Panc1 (cell line): ENCODE results near the gene DCBLD2.

Experiments used
- CTCF ChIP-seq: fragments of 450-650 bp; IDR thresholded peaks from 2 replicates; pipeline ENCODE4 v1.5.1; 2017; ENCODE audit warnings: mild to moderate bottlenecking
- POLR2AphosphoS5 ChIP-seq: IDR thresholded peaks from 2 replicates; pipeline ENCODE4 v1.6.1; 2012; ENCODE audit warnings: mild to moderate bottlenecking, low read depth, low read length, moderate library complexity

GRCh38 chr3:98920166-98920565 lies 18.7 kb upstream of the DCBLD2 start:
- TF ChIP-seq POLR2AphosphoS5 (no peak), CTCF (no peak)
